K562 (cell line): ENCODE data around the gene WSCD1. TPM values are rescaled to one million over a fixed set of nuclear protein-coding genes. Genes with fewer than 3 reads are reported as not detected.

ENCODE experiments used
- CBX5 ChIP-seq: IDR thresholded peaks from 2 replicates; pipeline ENCODE4 v1.6.1; 2014; ENCODE audit warnings: low read depth, borderline replicate concordance
- FOXP1 ChIP-seq: sonication (generic); formaldehyde crosslinking; IDR thresholded peaks from 2 replicates; pipeline ENCODE4 v1.8.0; 2022; ENCODE audit warnings: mild to moderate bottlenecking, missing genetic modification reagents
- NONO ChIP-seq, 2 experiments: fragments of 200-400 bp in 1 of 2; fragments of 450-650 bp in 1 of 2; formaldehyde crosslinking in 1 of 2; IDR thresholded peaks; 2 replicates each; pipeline ENCODE4 v1.6.1; 2017; ENCODE audit warnings: low read depth in 2 of 2, mild to moderate bottlenecking in 2 of 2, moderate library complexity in 2 of 2, low read length in 1 of 2
- NUFIP1 ChIP-seq: fragments of 450-650 bp; IDR thresholded peaks from 2 replicates; pipeline ENCODE4 v1.6.1; 2018; ENCODE audit not compliant: partially characterized antibody
- polyA plus RNA-seq, 8 experiments: library from polyadenylated mRNA; depleted of rRNA in 4 of 8; stranded (reverse) in 5 of 8; unstranded in 3 of 8; fragments of >200 nt; fragmentation: Nextera tagmentation in 2 of 8; fragmentation: Illumina TruSeq in 1 of 8; extraction: Ambion mirVana in 2 of 8; extraction: Trizol in 1 of 8; gene quantifications; 2 replicates each; pipeline versions ENCODE4 v1.2.1 to v1.2.3, GENCODE V29; 2011 to 2014; ENCODE audit warnings: inconsistent platforms in 1 of 8, missing spikeins in 1 of 8
- total RNA-seq, 7 experiments: library from RNA; depleted of rRNA in 6 of 7; stranded (reverse); fragments of >200 nt in 6 of 7; fragmentation: Illumina TruSeq in 2 of 7; extraction: Trizol in 2 of 7; gene quantifications; 2 replicates each; pipeline versions ENCODE4 v1.2.1 to v1.2.3, GENCODE V29; 2011 to 2021; ENCODE audit warnings: low replicate concordance in 1 of 7
- TF ChIP-seq, protein P1 (sequence below): IDR thresholded peaks from 2 replicates; pipeline ENCODE4 v1.6.1; 2011; ENCODE audit warnings: borderline replicate concordance, low read depth, mild to moderate bottlenecking, moderate library complexity, low read length; ENCODE audit not compliant: insufficient read depth, poor library complexity, severe bottlenecking

WSCD1 gene
- total and polyA plus RNA-seq, 9 of the 15 experiments (the other 6 are each of a cell fraction or from before 2014, with no cell fraction given), result not detected

DNA sequence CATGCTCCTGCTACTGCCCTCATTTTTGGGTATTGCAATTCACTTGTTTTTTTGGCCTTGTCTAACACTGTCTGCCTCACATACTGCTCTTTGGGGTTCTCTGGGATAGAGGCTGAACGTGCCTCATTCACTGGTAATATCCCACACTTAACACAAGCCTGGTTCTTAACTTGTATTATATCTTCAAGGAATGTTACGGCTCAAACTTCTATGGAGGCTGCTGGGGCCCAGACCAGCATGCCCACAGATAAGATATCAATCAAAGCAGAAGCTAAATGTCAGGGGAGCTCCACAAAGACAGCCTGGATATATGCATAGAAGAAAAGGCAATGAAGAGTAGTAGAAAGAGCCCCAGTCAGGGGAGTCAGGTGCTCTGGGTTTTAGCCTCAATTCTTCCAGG lies 103.5 kb downstream of the WSCD1 start (continued):
- no peak for TF ChIP-seq NONO (IDR thresholded peaks at IDR 0.05; ENCODE audit: low read depth in 2 of 2, low read length in 1 of 2)
- no peak for TF ChIP-seq CBX5
- TF ChIP-seq NUFIP1, result no peak
- TF ChIP-seq FOXP1 (CRISPR knock-in tag), result no peak
- TF ChIP-seq, protein P1, sequence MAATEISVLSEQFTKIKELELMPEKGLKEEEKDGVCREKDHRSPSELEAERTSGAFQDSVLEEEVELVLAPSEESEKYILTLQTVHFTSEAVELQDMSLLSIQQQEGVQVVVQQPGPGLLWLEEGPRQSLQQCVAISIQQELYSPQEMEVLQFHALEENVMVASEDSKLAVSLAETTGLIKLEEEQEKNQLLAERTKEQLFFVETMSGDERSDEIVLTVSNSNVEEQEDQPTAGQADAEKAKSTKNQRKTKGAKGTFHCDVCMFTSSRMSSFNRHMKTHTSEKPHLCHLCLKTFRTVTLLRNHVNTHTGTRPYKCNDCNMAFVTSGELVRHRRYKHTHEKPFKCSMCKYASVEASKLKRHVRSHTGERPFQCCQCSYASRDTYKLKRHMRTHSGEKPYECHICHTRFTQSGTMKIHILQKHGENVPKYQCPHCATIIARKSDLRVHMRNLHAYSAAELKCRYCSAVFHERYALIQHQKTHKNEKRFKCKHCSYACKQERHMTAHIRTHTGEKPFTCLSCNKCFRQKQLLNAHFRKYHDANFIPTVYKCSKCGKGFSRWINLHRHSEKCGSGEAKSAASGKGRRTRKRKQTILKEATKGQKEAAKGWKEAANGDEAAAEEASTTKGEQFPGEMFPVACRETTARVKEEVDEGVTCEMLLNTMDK, result no peak
